Ovary (tissue), 9 donors: ENCODE results near the gene TACC2. TPM values are rescaled to one million over a fixed set of nuclear protein-coding genes. Genes with fewer than 3 reads are reported as not detected.
"Not testable (repeated sequence)": the region's sequence is repeated elsewhere in the genome, so short reads cannot be mapped to it uniquely, and the experiment has no call there.

ENCODE experiments used
- DNase-seq, 5 donors: peaks; one replicate each; pipeline ENCODE4 v3.0.0-alpha.2; 2019 to 2020
- H3K27ac ChIP-seq, 2 donors: fragments of 200-600 bp; one replicate each; pipeline versions ENCODE4 v1.5.1 to v1.8.0; 2019 to 2022
- H3K27me3 ChIP-seq: fragments of 200-600 bp; one replicate; pipeline ENCODE4 v1.8.0; 2022
- H3K36me3 ChIP-seq: fragments of 200-600 bp; sonication (generic); one replicate; pipeline ENCODE4 v1.5.1; 2019
- H3K4me1 ChIP-seq: one replicate; pipeline ENCODE4 v1.8.1; 2013; ENCODE audit warnings: mild to moderate bottlenecking, moderate library complexity; ENCODE audit not compliant: insufficient read depth
- H3K4me3 ChIP-seq: fragments of 200-600 bp; sonication (generic); one replicate; pipeline ENCODE4 v1.5.1; 2017
- H3K9me3 ChIP-seq, 2 donors: fragments of 200-600 bp in 1 of 2; sonication (generic) in 1 of 2; one replicate each; pipeline versions ENCODE4 v1.5.1 to v1.8.1; 2013 to 2019; ENCODE audit warnings: mild to moderate bottlenecking in 1 of 2, moderate library complexity in 1 of 2
- CTCF ChIP-seq, 3 donors: fragments of 450-650 bp in 2 of 3; fragments of 200-600 bp in 1 of 3; IDR thresholded peaks; one replicate each; pipeline versions ENCODE4 v1.5.1 to v1.8.0; 2016 to 2022; ENCODE audit warnings: antibody characterized with exemption in 3 of 3, mild to moderate bottlenecking in 1 of 3
- EP300 ChIP-seq: sonication (generic); formaldehyde crosslinking; IDR thresholded peaks from one replicate; pipeline ENCODE4 v1.6.1; 2017; ENCODE audit warnings: antibody characterized with exemption
- POLR2A ChIP-seq: fragments of 450-650 bp; IDR thresholded peaks from one replicate; pipeline ENCODE4 v1.6.1; 2017; ENCODE audit warnings: antibody characterized with exemption, mild to moderate bottlenecking, moderate library complexity
- WGBS, 3 donors: extraction: QIAGEN DNeasy Blood & Tissue Kit in 1 of 3; methylation state at CpG; one replicate each; pipeline versions ENCODE4 v1.1.5 to v1.1.7; 2013 to 2017; 5-methylcytosine and 5-hydroxymethylcytosine counted together
- intact Hi-C, 4 donors: fragments of 100-400 bp; cut with DNase I; formaldehyde crosslinking; loops; one replicate each; pipeline versions ENCODE4 v1.11.0 to v1.15.1; 2022 to 2023
- polyA plus RNA-seq, 2 donors: library from polyadenylated mRNA; stranded (reverse); fragments of 200-250 nt in 1 of 2; fragments of 350-450 nt in 1 of 2; fragmentation: Illumina TruSeq in 1 of 2; extraction: RNeasy Lipid Tissue Mini Kit (QIAGEN cat#74804) in 1 of 2; gene quantifications; one replicate each; pipeline ENCODE4 v1.2.3, GENCODE V29; 2013 to 2014
- total RNA-seq, 7 donors: library from RNA; depleted of rRNA in 2 of 7; stranded (reverse); fragments of >200 nt in 2 of 7; fragmentation: NEBNext Ultra II Directional in 3 of 7; extraction: Animal tissue kit (Norgen Biotek cat#: 25700) in 3 of 7; gene quantifications; one replicate each; pipeline versions ENCODE4 v1.1.0 to v1.2.4, GENCODE V29; 2016 to 2023
- donor health status: DM: no; HTN: no; CAD: no; lungs with moderate emphysema.
- donor health status: DM: no; HTN: no; CAD: no.
- donor health status: Bipolar disorder and iron deficiency.
- donor health status: DM: yes; HTN: yes; CAD: no.
- donor health status: DM: no; HTN: no; CAD: no.
- donor health status: DM: yes; HTN: yes; CAD: no.

The TACC2 gene
- total and polyA plus RNA-seq, 9 donors: 6.1 to 66.4 (median 14.2) TPM

DNA sequence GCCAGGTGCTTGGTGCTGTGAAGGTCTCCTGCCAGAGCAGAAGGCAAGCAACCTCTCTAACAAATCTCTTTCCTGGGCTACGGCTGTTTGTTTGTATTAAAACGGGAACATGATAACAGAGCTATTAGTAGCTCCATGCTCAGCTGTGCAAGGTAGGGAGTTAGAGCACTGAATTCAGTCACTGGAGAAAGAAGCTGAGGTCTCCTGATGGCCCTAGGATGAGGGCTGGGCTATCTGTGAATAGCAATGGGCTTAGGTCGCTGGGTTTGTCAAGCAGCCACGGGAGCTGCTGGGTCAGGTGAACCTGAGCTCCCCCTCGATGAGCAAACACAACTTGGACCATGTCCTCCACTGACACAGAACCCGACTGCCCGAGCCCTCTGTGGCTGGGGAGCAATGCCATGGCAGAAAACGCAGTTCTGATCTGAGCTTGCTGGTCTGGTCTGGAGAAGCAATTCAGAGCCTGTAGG lies 24.4 kb downstream of the TACC2 start:
- Histone ChIP-seq H3K4me1 (no peaks in the 10 kb centered on the region), H3K27ac (no peak overlapping the region), H3K4me3 (no peak overlapping the region), H3K36me3 (no peaks in the 10 kb centered on the region), H3K27me3 (no peaks in the 10 kb centered on the region), H3K9me3 (no peaks in the 10 kb centered on the region)
- intact Hi-C loops: no loop called here
- WGBS, 3 donors: 34 to 59% (median 53%) methylated on average over 8 of the region's 8 CpGs
- TF ChIP-seq EP300: no peak
- DNase-seq: no peak

DNA sequence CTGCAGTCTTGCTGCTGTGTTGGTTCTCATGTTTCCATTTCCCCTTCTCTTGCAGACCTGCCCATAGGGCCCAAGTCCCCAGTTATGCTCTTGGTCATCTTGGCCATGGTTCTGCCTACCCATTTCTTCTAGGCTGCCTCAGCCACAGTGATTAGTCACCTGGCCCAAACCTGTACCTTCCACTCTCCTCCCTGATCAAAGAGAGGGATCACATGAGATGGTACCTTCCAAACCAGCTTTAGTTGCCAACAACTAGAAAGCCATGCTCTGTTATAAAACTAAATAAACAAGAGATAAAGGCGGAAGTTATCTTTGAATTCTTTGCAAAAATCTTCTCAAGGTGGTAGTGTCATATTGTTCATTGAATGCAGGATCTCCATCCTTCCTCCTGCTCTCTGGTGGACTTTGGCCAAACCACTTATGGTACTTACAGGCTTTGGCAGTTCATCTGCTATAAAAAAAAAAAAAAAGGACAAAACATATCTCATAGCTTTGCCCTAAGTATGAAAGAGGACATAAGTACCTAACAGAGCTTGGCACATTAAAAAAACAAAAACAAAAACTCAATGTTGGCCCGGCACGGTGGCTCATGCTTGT lies 25.8 kb downstream of the TACC2 start:
- DNase-seq: no peak
- WGBS, 3 donors: 52 to 79% (median 74%) methylated on average over 3 of the region's 3 CpGs
- Histone ChIP-seq H3K36me3 (no peaks in the 10 kb centered on the region), H3K27me3 (no peaks in the 10 kb centered on the region), H3K4me1 (no peaks in the 10 kb centered on the region), H3K27ac (no peak overlapping the region), H3K4me3 (no peak overlapping the region), H3K9me3 (no peaks in the 10 kb centered on the region)
- intact Hi-C loops: no loop called here
- TF ChIP-seq EP300 (no peak), CTCF (IDR thresholded peaks at IDR 0.05) (no peak), POLR2A (no peak)

DNA sequence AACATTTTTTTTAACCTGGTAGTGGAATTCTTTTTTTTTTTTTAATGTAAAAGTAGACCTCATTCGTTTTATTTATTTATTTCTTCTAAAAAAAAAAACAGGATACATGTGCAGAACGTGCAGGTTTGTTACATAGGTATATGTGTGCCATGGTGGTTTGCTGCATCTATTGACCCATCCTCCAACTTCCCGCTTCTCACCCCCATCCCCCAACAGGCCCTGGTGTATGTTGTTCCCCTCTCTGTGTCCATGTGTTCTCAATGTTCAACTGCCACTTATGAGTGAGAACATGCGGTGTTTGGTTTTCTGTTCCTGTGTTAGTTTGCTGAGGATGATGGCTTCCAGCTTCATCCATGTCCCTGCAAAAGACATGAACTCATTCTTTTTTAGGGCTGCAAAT lies 29.0 kb downstream of the TACC2 start:
- H3K27ac ChIP-seq, H3K36me3 ChIP-seq, H3K4me1 ChIP-seq, intact Hi-C loops, H3K4me3 ChIP-seq, H3K9me3 ChIP-seq, H3K27me3 ChIP-seq, DNase-seq: not testable (repeated sequence)
- 67 to 76% (median 68%) methylated on average over 4 of the region's 4 CpGs for WGBS, 3 donors

- Histone ChIP-seq H3K9me3 (no peaks in the 10 kb centered on the region), H3K36me3 (no peaks in the 10 kb centered on the region), H3K27ac (no peak overlapping the region), H3K27me3 (no peaks in the 10 kb centered on the region), H3K4me3 (no peak overlapping the region), H3K4me1 (no peaks in the 10 kb centered on the region)
- no peak for DNase-seq
- intact Hi-C loops: no loop called here
- 50 to 52% (median 52%) methylated on average over 7 of the region's 7 CpGs for WGBS, 3 donors
- no peak for TF ChIP-seq EP300
- TF ChIP-seq CTCF (IDR thresholded peaks at IDR 0.05): no peak
- TF ChIP-seq POLR2A: no peak
Measured at GRCh38 chr10:122018491-122018890, 29.5 kb downstream of the TACC2 start.

DNA sequence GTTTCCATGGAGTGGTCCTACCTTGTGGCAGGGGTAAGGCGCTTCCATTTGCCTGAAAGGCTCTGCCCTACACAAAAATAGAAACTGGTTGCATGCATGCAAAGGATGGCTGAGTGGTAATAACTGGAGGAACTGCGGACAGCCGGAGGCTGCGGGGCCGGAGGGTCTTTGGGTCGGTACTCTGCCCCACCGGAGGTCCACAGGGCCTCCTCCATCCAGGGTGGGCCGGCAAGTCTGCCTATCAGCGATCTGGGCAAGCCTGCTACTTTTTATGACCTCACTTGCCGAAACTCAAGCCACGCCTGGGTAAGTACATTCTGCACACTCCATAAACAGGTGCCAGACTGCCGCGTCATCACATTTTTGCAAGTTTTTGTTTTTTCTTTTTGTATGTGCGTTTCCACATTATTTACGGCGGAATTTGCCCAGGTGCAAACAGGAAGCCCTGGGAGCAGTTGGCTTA lies 30.0 kb downstream of the TACC2 start:
- Histone ChIP-seq H3K36me3 (no peaks in the 10 kb centered on the region), H3K4me3 (no peak overlapping the region), H3K27me3 (no peaks in the 10 kb centered on the region), H3K4me1 (no peaks in the 10 kb centered on the region), H3K27ac (no peak overlapping the region), H3K9me3 (no peaks in the 10 kb centered on the region)
- DNase-seq: no peak
- intact Hi-C loops: no loop called here
- WGBS, 3 donors: 68 to 80% (median 69%) methylated on average over 16 of the region's 16 CpGs
- TF ChIP-seq EP300 (no peak), POLR2A (no peak), CTCF (IDR thresholded peaks at IDR 0.05) (no peak)
